Muscle of arm (tissue), 12 donors: ENCODE results near the gene ADAM19. TPM values are rescaled to one million over a fixed set of nuclear protein-coding genes. Genes with fewer than 3 reads are reported as not detected.
"Not testable (repeated sequence)": the region's sequence is repeated elsewhere in the genome, so short reads cannot be mapped to it uniquely, and the experiment has no call there.

ENCODE experiments used
- DNase-seq: peaks from one replicate; pipeline ENCODE4 v3.0.0-alpha.2; 2013
- polyA plus RNA-seq, 12 donors: library from polyadenylated mRNA; unstranded; fragments of 120-200 nt; gene quantifications; one replicate each; pipeline ENCODE4 v1.2.1, GENCODE V29; 2013; ENCODE audit not compliant: insufficient read length in 12 of 12

Gene ADAM19
- polyA plus RNA-seq, 12 donors = 14.8 to 64.0 (median 20.3) TPM

GRCh38 chr5:157431544-157432200 lies 143.9 kb downstream of the ADAM19 start:
- DNase-seq = peak; percentile 52

DNA sequence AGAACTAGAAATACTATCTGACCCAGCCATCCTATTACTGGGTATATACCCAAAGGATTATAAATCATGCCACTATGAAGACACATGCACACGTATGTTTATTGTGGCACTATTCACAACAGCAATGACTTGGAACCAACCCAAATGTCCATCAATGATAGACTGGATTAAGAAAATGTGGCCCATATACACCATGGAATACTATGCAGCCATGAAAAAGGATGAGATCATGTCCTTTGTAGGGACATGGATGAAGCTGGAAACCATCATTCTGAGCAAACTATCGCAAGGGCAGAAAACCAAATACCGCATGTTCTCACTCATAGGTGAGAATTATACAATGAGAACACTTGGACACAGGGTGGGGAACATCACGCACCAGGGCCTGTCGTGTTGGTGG lies 145.7 kb downstream of the ADAM19 start:
- DNase-seq = not testable (repeated sequence)

Other genes starting within 250 kb of the ADAM19 start
- gene NIPAL4, start 115.6 kb downstream of the ADAM19 start, polyA plus RNA-seq = 1 to 10 TPM in 3 of 12 donors, under 1 TPM in 7, not detected in 2; 0.05 to 6.1 (median 0.33) TPM
- under 1 TPM in 10 of 12 donors, not detected in 2; 0.21 to 0.59 (median 0.42) TPM for gene SOX30, start 76.7 kb upstream of the ADAM19 start, polyA plus RNA-seq
- not detected for gene C5orf52, start 95.8 kb upstream of the ADAM19 start, polyA plus RNA-seq
- gene THG1L, start 155.6 kb upstream of the ADAM19 start, polyA plus RNA-seq = 10 to 100 TPM in 11 of 12 donors, not detected in 1; 12.2 to 29.6 (median 24.3) TPM
- gene LSM11, start 167.9 kb upstream of the ADAM19 start, polyA plus RNA-seq = 10 to 100 TPM in 5 of 12 donors, 1 to 10 TPM in 6, not detected in 1; 4.5 to 11.2 (median 9.2) TPM